Uterus (tissue), 2 donors: ENCODE data around the gene ATXN3L.

Experiments
- POLR2A ChIP-seq, 2 donors: fragments of 450-650 bp; IDR thresholded peaks; one replicate each; pipeline ENCODE4 v1.6.1; 2016; ENCODE audit warnings: antibody characterized with exemption in 2 of 2, mild to moderate bottlenecking in 1 of 2, moderate library complexity in 1 of 2
- TF ChIP-seq, protein P1 (sequence below), 4 experiments: fragments of 200-600 bp in 2 of 4; fragments of 450-650 bp in 2 of 4; sonication (generic) in 2 of 4; IDR thresholded peaks; one replicate each; pipeline ENCODE4 v1.5.1; 2016 to 2019; ENCODE audit warnings: antibody characterized with exemption in 4 of 4, mild to moderate bottlenecking in 2 of 4, moderate library complexity in 1 of 4

DNA sequence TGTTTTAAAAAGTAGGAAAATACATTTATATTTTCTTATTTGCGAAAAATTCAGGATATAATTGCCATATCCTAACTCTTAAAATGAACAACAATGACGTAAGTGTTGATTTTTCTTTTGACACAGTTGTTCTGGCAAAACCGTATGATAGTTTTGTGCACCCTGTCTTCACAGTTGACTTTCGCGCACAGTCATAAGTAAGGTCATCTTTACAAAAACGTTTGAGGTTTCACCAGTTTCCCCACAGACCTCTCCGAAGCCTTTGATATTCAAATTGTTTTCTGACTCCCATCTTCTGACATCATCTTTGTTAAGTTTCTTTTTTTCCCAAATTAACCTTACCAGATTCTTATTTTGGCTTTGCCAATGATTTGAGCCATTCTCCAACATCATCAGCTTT, 48.1 kb upstream of the ATXN3L start:
- TF ChIP-seq POLR2A (IDR thresholded peaks at IDR 0.05): no peak
- TF ChIP-seq, protein P1, sequence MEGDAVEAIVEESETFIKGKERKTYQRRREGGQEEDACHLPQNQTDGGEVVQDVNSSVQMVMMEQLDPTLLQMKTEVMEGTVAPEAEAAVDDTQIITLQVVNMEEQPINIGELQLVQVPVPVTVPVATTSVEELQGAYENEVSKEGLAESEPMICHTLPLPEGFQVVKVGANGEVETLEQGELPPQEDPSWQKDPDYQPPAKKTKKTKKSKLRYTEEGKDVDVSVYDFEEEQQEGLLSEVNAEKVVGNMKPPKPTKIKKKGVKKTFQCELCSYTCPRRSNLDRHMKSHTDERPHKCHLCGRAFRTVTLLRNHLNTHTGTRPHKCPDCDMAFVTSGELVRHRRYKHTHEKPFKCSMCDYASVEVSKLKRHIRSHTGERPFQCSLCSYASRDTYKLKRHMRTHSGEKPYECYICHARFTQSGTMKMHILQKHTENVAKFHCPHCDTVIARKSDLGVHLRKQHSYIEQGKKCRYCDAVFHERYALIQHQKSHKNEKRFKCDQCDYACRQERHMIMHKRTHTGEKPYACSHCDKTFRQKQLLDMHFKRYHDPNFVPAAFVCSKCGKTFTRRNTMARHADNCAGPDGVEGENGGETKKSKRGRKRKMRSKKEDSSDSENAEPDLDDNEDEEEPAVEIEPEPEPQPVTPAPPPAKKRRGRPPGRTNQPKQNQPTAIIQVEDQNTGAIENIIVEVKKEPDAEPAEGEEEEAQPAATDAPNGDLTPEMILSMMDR (IDR thresholded peaks at IDR 0.05): no peak
